ENCODE measurements around the gene LMF2. TPM values are rescaled to one million over a fixed set of nuclear protein-coding genes. Genes with fewer than 3 reads are reported as not detected.

Gene LMF2
- total RNA-seq, 1 experiment from 2014 or later: 54.2 TPM

DNA sequence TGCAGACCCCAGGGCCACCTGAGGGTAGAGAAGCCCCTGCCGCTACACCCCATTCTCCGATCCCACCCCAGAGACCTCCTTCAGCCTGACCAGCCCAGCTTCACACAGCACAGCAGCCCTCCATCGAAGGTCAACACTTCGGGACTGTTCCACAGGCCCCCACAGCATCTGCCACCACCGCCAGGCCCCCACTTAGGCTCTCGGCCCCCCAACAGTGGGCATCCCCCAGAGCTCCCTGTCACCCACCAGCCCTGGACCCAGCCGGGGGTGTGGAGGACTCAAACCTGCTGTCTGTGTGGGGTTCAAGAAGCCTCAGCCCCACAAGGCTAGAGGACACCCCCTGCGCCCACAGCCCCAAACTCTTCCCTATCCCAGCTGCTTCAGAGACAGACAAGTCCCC, 38.9 kb downstream of the LMF2 start:
- CTCF ChIA-PET: interaction anchor here (0.6 kb wide), 1 partner anchor 279 kb away, joined by 8 read pairs; no protein-coding TSS in a partner anchor

DNA sequence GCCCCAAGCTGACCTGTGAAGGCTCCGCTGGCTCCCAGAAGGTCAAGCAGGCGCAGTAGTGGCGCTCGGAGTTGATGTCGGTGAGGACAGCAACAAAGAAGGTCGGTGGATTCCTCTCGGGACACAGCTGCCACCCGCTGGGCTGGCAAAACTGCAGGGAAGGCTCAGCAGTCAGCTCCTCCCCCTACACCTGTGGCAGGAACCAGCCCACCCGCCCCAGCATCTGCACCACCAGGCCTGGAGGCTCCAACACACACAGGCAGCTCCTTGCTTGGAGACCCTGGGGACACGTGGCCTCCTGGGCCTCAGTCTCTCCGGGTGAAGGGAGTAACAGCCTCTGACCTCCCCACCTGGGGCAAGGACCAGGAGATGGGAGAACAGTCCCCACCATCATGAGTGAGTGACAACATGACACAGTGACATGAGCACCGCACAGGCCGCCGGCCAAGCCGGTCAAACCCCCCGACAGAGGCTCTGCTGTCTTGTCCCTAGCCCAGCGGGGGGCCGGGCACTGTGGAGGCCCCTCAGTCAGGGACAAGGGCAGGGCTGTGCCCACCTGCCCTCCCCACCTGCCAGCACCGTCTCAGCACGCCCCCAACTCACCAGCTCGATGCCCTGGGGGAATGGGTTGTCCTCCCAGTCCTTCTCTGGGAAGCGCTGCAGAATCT, 39.6 kb downstream of the LMF2 start:
- TF ChIP-seq REST (IDR thresholded peaks at IDR 0.05; ENCODE audit: insufficient read depth in 1 of 2, low read depth in 2 of 2, low read length in 1 of 2) (no peak), POLR2AphosphoS5 (IDR thresholded peaks at IDR 0.05; ENCODE audit: low read depth, low read length) (no peak), SIN3A (IDR thresholded peaks at IDR 0.05; ENCODE audit: borderline replicate concordance, insufficient read depth, low read depth, low read length) (no peak), TCF7L2 (IDR thresholded peaks at IDR 0.05; ENCODE audit: low read depth, low read length) (no peak), CTCF (IDR thresholded peaks at IDR 0.05) (no peak)
- in situ Hi-C loops (cut with HindIII; ENCODE audit: low pct_unique_long_range_greater_than_20kb, low sequenced_read_pairs): no loop called here

More for the DNA sequence above, 38.9 kb downstream of the LMF2 start:
- TF ChIP-seq TCF7L2 (IDR thresholded peaks at IDR 0.05; ENCODE audit: low read depth, low read length) (no peak), REST (IDR thresholded peaks at IDR 0.05; ENCODE audit: insufficient read depth in 1 of 2, low read depth in 2 of 2, low read length in 1 of 2) (no peak), SIN3A (IDR thresholded peaks at IDR 0.05; ENCODE audit: borderline replicate concordance, insufficient read depth, low read depth, low read length) (no peak), POLR2AphosphoS5 (IDR thresholded peaks at IDR 0.05; ENCODE audit: low read depth, low read length) (no peak), CTCF (IDR thresholded peaks at IDR 0.05) (no peak)
- Histone ChIP-seq H3K4me1 (ENCODE audit: control insufficient read depth, insufficient read depth, low read length) (peaks cover 11% of the 10 kb centered on the region), H3K9me3 (ENCODE audit: control insufficient read depth, insufficient read depth, low read depth, low read length) (no peaks in the 10 kb centered on the region), H3K4me3 (ENCODE audit: low read depth in 2 of 2, low read length in 2 of 2) (no peak overlapping the region), H3K27me3 (ENCODE audit: control insufficient read depth, insufficient read depth, low read length) (no peaks in the 10 kb centered on the region), H3K36me3 (ENCODE audit: control insufficient read depth, insufficient read depth, low read length) (0 out of 2 replicates have a peak, but pooled peaks cover 2% of the 10 kb centered on the region), H3K27ac (ENCODE audit: low read length) (no peak overlapping the region)
- intact Hi-C loops (cut with micrococcal nuclease; ENCODE audit: unreplicated experiment): no loop called here
- POLR2A ChIA-PET: no interaction called here
- DNase-seq (ENCODE audit: low read depth, low spot score) (no peak), ATAC-seq (no peak)
- BruUV-seq (replicated peaks): no TSS peak
- in situ Hi-C loops (cut with HindIII; ENCODE audit: low pct_unique_long_range_greater_than_20kb, low sequenced_read_pairs): no loop called here

More for the DNA sequence above, 39.6 kb downstream of the LMF2 start:
- peaks cover 11% of the 10 kb centered on the region for H3K4me1 ChIP-seq (ENCODE audit: control insufficient read depth, insufficient read depth, low read length)
- H3K27me3 ChIP-seq (ENCODE audit: control insufficient read depth, insufficient read depth, low read length): no peaks in the 10 kb centered on the region
- intact Hi-C loops (cut with micrococcal nuclease; ENCODE audit: unreplicated experiment): no loop called here
- ChIA-PET CTCF (interaction anchor here (0.6 kb wide), 1 partner anchor 278 kb away, joined by 8 read pairs; no protein-coding TSS in a partner anchor), POLR2A (no interaction called here)
- H3K36me3 ChIP-seq (ENCODE audit: control insufficient read depth, insufficient read depth, low read length): 0 out of 2 replicates have a peak, but pooled peaks cover 2% of the 10 kb centered on the region
- no peak overlapping the region for H3K4me3 ChIP-seq (ENCODE audit: low read depth in 2 of 2, low read length in 2 of 2)
- BruUV-seq (replicated peaks): no TSS peak
- H3K27ac ChIP-seq (ENCODE audit: low read length): no peak overlapping the region
- ATAC-seq (no peak), DNase-seq (ENCODE audit: low read depth, low spot score) (no peak)
- no peaks in the 10 kb centered on the region for H3K9me3 ChIP-seq (ENCODE audit: control insufficient read depth, insufficient read depth, low read depth, low read length)
